ENCODE measurements around the gene MAGEB2.

GRCh38 chrX:30181353-30181752 is 34.0 kb upstream of the MAGEB2 start:
- TF ChIP-seq CTCF (conservative IDR thresholded peaks at IDR 0.05; ENCODE audit: low read length) = no peak
- no peak for TF ChIP-seq EZH2phosphoT487 (IDR thresholded peaks at IDR 0.05; ENCODE audit: borderline replicate concordance, low read depth, low read length)

Measured in OCI-LY7 (cell line).